Measurements from ENCODE around the gene TRAPPC6A. TPM values are rescaled to one million over a fixed set of nuclear protein-coding genes. Genes with fewer than 3 reads are reported as not detected.

TRAPPC6A gene
- total RNA-seq, 1 donor from 2014 or later = 18.4 TPM

GRCh38 chr19:45156011-45156630 lies 21.9 kb downstream of the TRAPPC6A start:
- DNase-seq (ENCODE audit: low spot score) = no peak
- Mint-ChIP-seq H3K9me3 (no peaks in the 10 kb centered on the region), H3K27ac (no peak overlapping the region), H3K36me3 (ENCODE audit: low read depth) (no peaks in the 10 kb centered on the region), H3K27me3 (ENCODE audit: insufficient read depth) (peaks cover 31% of the 10 kb centered on the region), H3K4me1 (ENCODE audit: low read depth) (peaks cover 11% of the 10 kb centered on the region), H3K4me3 (no peak overlapping the region)
- intact Hi-C loops (cut with micrococcal nuclease) = no loop called here

- H3K27me3 Mint-ChIP-seq (ENCODE audit: insufficient read depth) = peaks cover 26% of the 10 kb centered on the region
- DNase-seq (ENCODE audit: low spot score) = no peak
- H3K4me3 Mint-ChIP-seq = peak overlapping the region; percentile 28
- intact Hi-C loops (cut with micrococcal nuclease) = no loop called here
- no peaks in the 10 kb centered on the region for H3K36me3 Mint-ChIP-seq (ENCODE audit: low read depth)
- H3K4me1 Mint-ChIP-seq (ENCODE audit: low read depth) = peaks cover 13% of the 10 kb centered on the region
- peak overlapping the region; percentile 40 for H3K27ac Mint-ChIP-seq
- no peaks in the 10 kb centered on the region for H3K9me3 Mint-ChIP-seq
These were observed 23.8 kb downstream of the TRAPPC6A start for GRCh38 chr19:45154064-45154827.

- Mint-ChIP-seq H3K36me3 (ENCODE audit: low read depth) (no peaks in the 10 kb centered on the region), H3K4me3 (peak overlapping the region; percentile 28), H3K27ac (peak overlapping the region; percentile 40), H3K9me3 (no peaks in the 10 kb centered on the region), H3K27me3 (ENCODE audit: insufficient read depth) (peaks cover 26% of the 10 kb centered on the region), H3K4me1 (ENCODE audit: low read depth) (peaks cover 15% of the 10 kb centered on the region)
- DNase-seq (ENCODE audit: low spot score) = peak; percentile 11
- intact Hi-C loops (cut with micrococcal nuclease) = no loop called here
These were observed 24.5 kb downstream of the TRAPPC6A start for GRCh38 chr19:45153339-45154063.

GRCh38 chr19:45152504-45153338 lies 25.3 kb downstream of the TRAPPC6A start:
- intact Hi-C loops (cut with micrococcal nuclease) = no loop called here
- H3K4me3 Mint-ChIP-seq = peak overlapping the region; percentile 70
- peaks cover 15% of the 10 kb centered on the region for H3K4me1 Mint-ChIP-seq (ENCODE audit: low read depth)
- peak overlapping the region; percentile 40 for H3K27ac Mint-ChIP-seq
- H3K9me3 Mint-ChIP-seq = no peaks in the 10 kb centered on the region
- H3K27me3 Mint-ChIP-seq (ENCODE audit: insufficient read depth) = peaks cover 23% of the 10 kb centered on the region
- H3K36me3 Mint-ChIP-seq (ENCODE audit: low read depth) = no peaks in the 10 kb centered on the region
- peak; percentile 33 for DNase-seq (ENCODE audit: low spot score)

- H3K27me3 Mint-ChIP-seq (ENCODE audit: insufficient read depth) = peaks cover 23% of the 10 kb centered on the region
These were observed 26.1 kb downstream of the TRAPPC6A start for GRCh38 chr19:45151821-45152503.

GRCh38 chr19:45151320-45151719 lies 26.7 kb downstream of the TRAPPC6A start:
- Mint-ChIP-seq H3K27me3 (ENCODE audit: insufficient read depth) (peaks cover 23% of the 10 kb centered on the region), H3K4me3 (peak overlapping the region; percentile 5), H3K9me3 (no peaks in the 10 kb centered on the region), H3K27ac (no peak overlapping the region), H3K4me1 (ENCODE audit: low read depth) (peaks cover 15% of the 10 kb centered on the region), H3K36me3 (ENCODE audit: low read depth) (no peaks in the 10 kb centered on the region)
- DNase-seq (ENCODE audit: low spot score) = no peak
- intact Hi-C loops (cut with micrococcal nuclease) = no loop called here

More at GRCh38 chr19:45151821-45152503, 26.1 kb downstream of the TRAPPC6A start:
- H3K36me3 Mint-ChIP-seq (ENCODE audit: low read depth) = no peaks in the 10 kb centered on the region
- intact Hi-C loops (cut with micrococcal nuclease) = no loop called here
- peak overlapping the region; percentile 40 for H3K27ac Mint-ChIP-seq
- DNase-seq (ENCODE audit: low spot score) = no peak
- no peaks in the 10 kb centered on the region for H3K9me3 Mint-ChIP-seq
- H3K4me3 Mint-ChIP-seq = peak overlapping the region; percentile 5
- peaks cover 15% of the 10 kb centered on the region for H3K4me1 Mint-ChIP-seq (ENCODE audit: low read depth)

- no peak overlapping the region for H3K4me3 Mint-ChIP-seq
- peaks cover 15% of the 10 kb centered on the region for H3K4me1 Mint-ChIP-seq (ENCODE audit: low read depth)
- no peak overlapping the region for H3K27ac Mint-ChIP-seq
- DNase-seq (ENCODE audit: low spot score) = no peak
- intact Hi-C loops (cut with micrococcal nuclease) = no loop called here
- no peaks in the 10 kb centered on the region for H3K36me3 Mint-ChIP-seq (ENCODE audit: low read depth)
- no peaks in the 10 kb centered on the region for H3K9me3 Mint-ChIP-seq
- H3K27me3 Mint-ChIP-seq (ENCODE audit: insufficient read depth) = peaks cover 23% of the 10 kb centered on the region
These were observed 27.2 kb downstream of the TRAPPC6A start for GRCh38 chr19:45150751-45151281.

GRCh38 chr19:45150180-45150579 lies 27.9 kb downstream of the TRAPPC6A start:
- H3K4me1 Mint-ChIP-seq (ENCODE audit: low read depth) = peaks cover 15% of the 10 kb centered on the region
- peaks cover 21% of the 10 kb centered on the region for H3K27me3 Mint-ChIP-seq (ENCODE audit: insufficient read depth)
- H3K4me3 Mint-ChIP-seq = no peak overlapping the region
- DNase-seq (ENCODE audit: low spot score) = no peak
- no peak overlapping the region for H3K27ac Mint-ChIP-seq
- intact Hi-C loops (cut with micrococcal nuclease) = no loop called here
- no peaks in the 10 kb centered on the region for H3K9me3 Mint-ChIP-seq
- no peaks in the 10 kb centered on the region for H3K36me3 Mint-ChIP-seq (ENCODE audit: low read depth)

GRCh38 chr19:45149129-45149528 lies 28.9 kb downstream of the TRAPPC6A start:
- no peaks in the 10 kb centered on the region for H3K36me3 Mint-ChIP-seq (ENCODE audit: low read depth)
- peaks cover 11% of the 10 kb centered on the region for H3K4me1 Mint-ChIP-seq (ENCODE audit: low read depth)
- peaks cover 15% of the 10 kb centered on the region for H3K27me3 Mint-ChIP-seq (ENCODE audit: insufficient read depth)
- H3K4me3 Mint-ChIP-seq = no peak overlapping the region
- no peak for DNase-seq (ENCODE audit: low spot score)
- intact Hi-C loops (cut with micrococcal nuclease) = no loop called here
- H3K9me3 Mint-ChIP-seq = no peaks in the 10 kb centered on the region
- H3K27ac Mint-ChIP-seq = no peak overlapping the region

- no peak overlapping the region for H3K4me3 Mint-ChIP-seq
These were observed 30.0 kb downstream of the TRAPPC6A start for GRCh38 chr19:45147835-45148676.

GRCh38 chr19:45146741-45147205 lies 31.3 kb downstream of the TRAPPC6A start:
- H3K27ac Mint-ChIP-seq = no peak overlapping the region
- H3K9me3 Mint-ChIP-seq = no peaks in the 10 kb centered on the region
- no peak for DNase-seq (ENCODE audit: low spot score)
- intact Hi-C loops (cut with micrococcal nuclease) = no loop called here
- peaks cover 6% of the 10 kb centered on the region for H3K27me3 Mint-ChIP-seq (ENCODE audit: insufficient read depth)
- no peak overlapping the region for H3K4me3 Mint-ChIP-seq
- H3K36me3 Mint-ChIP-seq (ENCODE audit: low read depth) = no peaks in the 10 kb centered on the region
- H3K4me1 Mint-ChIP-seq (ENCODE audit: low read depth) = peaks cover 4% of the 10 kb centered on the region

More at GRCh38 chr19:45147835-45148676, 30.0 kb downstream of the TRAPPC6A start:
- Mint-ChIP-seq H3K27me3 (ENCODE audit: insufficient read depth) (peaks cover 11% of the 10 kb centered on the region), H3K4me1 (ENCODE audit: low read depth) (peaks cover 9% of the 10 kb centered on the region), H3K27ac (no peak overlapping the region), H3K36me3 (ENCODE audit: low read depth) (no peaks in the 10 kb centered on the region), H3K9me3 (no peaks in the 10 kb centered on the region)
- intact Hi-C loops (cut with micrococcal nuclease) = no loop called here
- no peak for DNase-seq (ENCODE audit: low spot score)
